Measurements from ENCODE around the gene NFASC.

DNA sequence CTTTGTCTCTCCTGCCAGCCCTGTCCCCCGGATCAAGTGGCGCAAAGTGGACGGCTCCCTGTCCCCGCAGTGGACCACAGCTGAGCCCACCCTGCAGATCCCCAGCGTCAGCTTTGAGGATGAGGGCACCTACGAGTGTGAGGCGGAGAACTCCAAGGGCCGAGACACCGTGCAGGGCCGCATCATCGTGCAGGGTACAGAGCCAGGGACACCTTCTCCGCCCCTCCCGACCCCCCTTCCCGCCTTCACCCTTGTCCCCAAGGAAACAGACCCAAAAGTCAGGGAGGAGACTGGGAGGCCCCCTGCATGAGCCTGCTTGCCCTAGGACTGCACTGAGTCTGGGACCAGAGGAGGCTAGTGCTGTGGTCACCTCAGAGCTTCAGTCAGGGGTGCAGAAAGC is 190.6 kb downstream of the NFASC start:
- TF ChIP-seq, protein P1, sequence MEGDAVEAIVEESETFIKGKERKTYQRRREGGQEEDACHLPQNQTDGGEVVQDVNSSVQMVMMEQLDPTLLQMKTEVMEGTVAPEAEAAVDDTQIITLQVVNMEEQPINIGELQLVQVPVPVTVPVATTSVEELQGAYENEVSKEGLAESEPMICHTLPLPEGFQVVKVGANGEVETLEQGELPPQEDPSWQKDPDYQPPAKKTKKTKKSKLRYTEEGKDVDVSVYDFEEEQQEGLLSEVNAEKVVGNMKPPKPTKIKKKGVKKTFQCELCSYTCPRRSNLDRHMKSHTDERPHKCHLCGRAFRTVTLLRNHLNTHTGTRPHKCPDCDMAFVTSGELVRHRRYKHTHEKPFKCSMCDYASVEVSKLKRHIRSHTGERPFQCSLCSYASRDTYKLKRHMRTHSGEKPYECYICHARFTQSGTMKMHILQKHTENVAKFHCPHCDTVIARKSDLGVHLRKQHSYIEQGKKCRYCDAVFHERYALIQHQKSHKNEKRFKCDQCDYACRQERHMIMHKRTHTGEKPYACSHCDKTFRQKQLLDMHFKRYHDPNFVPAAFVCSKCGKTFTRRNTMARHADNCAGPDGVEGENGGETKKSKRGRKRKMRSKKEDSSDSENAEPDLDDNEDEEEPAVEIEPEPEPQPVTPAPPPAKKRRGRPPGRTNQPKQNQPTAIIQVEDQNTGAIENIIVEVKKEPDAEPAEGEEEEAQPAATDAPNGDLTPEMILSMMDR (IDR thresholded peaks at IDR 0.05) = no peak
- TF ChIP-seq POLR2A (IDR thresholded peaks at IDR 0.05) = no peak

Data from testis (tissue), 2 donors.